HepG2 (cell line): Measurements from ENCODE around the gene FBF1. TPM values are rescaled to one million over a fixed set of nuclear protein-coding genes. Genes with fewer than 3 reads are reported as not detected.

Experiments used
- EP300 ChIP-seq, 3 experiments: sonication (generic) in 1 of 3; formaldehyde crosslinking in 1 of 3; IDR thresholded peaks; 2 replicates each; pipeline versions ENCODE4 v1.5.1 to v1.6.1; 2011 to 2020; ENCODE audit warnings: low read depth in 2 of 3, low read length in 2 of 3, borderline replicate concordance in 1 of 3, improper control_type of control experiment in 1 of 3, mild to moderate bottlenecking in 1 of 3, missing genetic modification reagents in 1 of 3, moderate library complexity in 1 of 3
- FOXO4 ChIP-seq: sonication (generic); formaldehyde crosslinking; conservative IDR thresholded peaks from 2 replicates; pipeline ENCODE4 v1.8.1; 2023; ENCODE audit warnings: missing genetic modification reagents
- HMG20B ChIP-seq: conservative IDR thresholded peaks from 2 replicates; pipeline ENCODE4 v1.6.1; 2016; ENCODE audit warnings: missing genetic modification reagents, missing compliant biosample characterization
- KAT2B ChIP-seq: fragments of 150-350 bp; IDR thresholded peaks from 2 replicates; pipeline ENCODE4 v1.6.1; 2014; ENCODE audit warnings: low read depth, low read length, borderline replicate concordance
- MIER2 ChIP-seq: IDR thresholded peaks from 2 replicates; pipeline ENCODE4 v1.6.1; 2016; ENCODE audit warnings: missing biosample characterization, missing genetic modification reagents
- MXI1 ChIP-seq: IDR thresholded peaks from 3 replicates; pipeline ENCODE4 v1.6.1; 2012; ENCODE audit warnings: low read depth, low read length, inconsistent platforms, borderline replicate concordance
- NFRKB ChIP-seq: fragments of 450-650 bp; IDR thresholded peaks from 2 replicates; pipeline ENCODE4 v1.6.1; 2017
- NR1H2 ChIP-seq: sonication (generic); formaldehyde crosslinking; IDR thresholded peaks from 2 replicates; pipeline ENCODE4 v1.8.1; 2022; ENCODE audit warnings: low read depth, missing genetic modification reagents, borderline replicate concordance
- NR3C1 ChIP-seq: sonication (generic); formaldehyde crosslinking; IDR thresholded peaks from 2 replicates; pipeline ENCODE4 v1.4.0; 2020; ENCODE audit warnings: missing genetic modification reagents
- POLR2A ChIP-seq, 2 experiments: IDR thresholded peaks; 2 replicates each; pipeline ENCODE4 v1.6.1; 2011; ENCODE audit warnings: low read depth in 2 of 2, low read length in 2 of 2, mild to moderate bottlenecking in 1 of 2, moderate library complexity in 1 of 2; ENCODE audit not compliant: insufficient read depth in 1 of 2
- RELA ChIP-seq: sonication (generic); formaldehyde crosslinking; IDR thresholded peaks from 2 replicates; pipeline ENCODE4 v1.4.0; 2020; ENCODE audit warnings: missing genetic modification reagents
- SSRP1 ChIP-seq: IDR thresholded peaks from 2 replicates; pipeline ENCODE4 v1.6.1; 2016; ENCODE audit warnings: control low read depth
- ZC3H4 ChIP-seq: sonication (generic); formaldehyde crosslinking; IDR thresholded peaks from 2 replicates; pipeline ENCODE4 v1.4.0; 2020; ENCODE audit warnings: missing genetic modification reagents, borderline replicate concordance
- ZNF160 ChIP-seq: sonication (generic); formaldehyde crosslinking; IDR thresholded peaks from 2 replicates; pipeline ENCODE4 v1.8.0; 2022; ENCODE audit warnings: mild to moderate bottlenecking, inconsistent platforms, missing genetic modification reagents
- ZNF264 ChIP-seq: sonication (generic); formaldehyde crosslinking; IDR thresholded peaks from 2 replicates; pipeline ENCODE4 v1.4.0; 2020; ENCODE audit warnings: missing genetic modification reagents
- ZNF281 ChIP-seq: sonication (generic); formaldehyde crosslinking; IDR thresholded peaks from 2 replicates; pipeline ENCODE4 v1.4.0; 2020; ENCODE audit warnings: missing genetic modification reagents, borderline replicate concordance
- ZNF292 ChIP-seq: sonication (generic); formaldehyde crosslinking; IDR thresholded peaks from 2 replicates; pipeline ENCODE4 v1.8.1; 2022; ENCODE audit warnings: mild to moderate bottlenecking, low read depth, missing genetic modification reagents, borderline replicate concordance
- ZNF75D ChIP-seq: sonication (generic); formaldehyde crosslinking; IDR thresholded peaks from 2 replicates; pipeline ENCODE4 v1.8.1; 2023; ENCODE audit warnings: missing genetic modification reagents, mild to moderate bottlenecking, borderline replicate concordance
- ZSCAN12 ChIP-seq: sonication (generic); formaldehyde crosslinking; IDR thresholded peaks from 2 replicates; pipeline ENCODE4 v1.9.0; 2021; ENCODE audit warnings: mild to moderate bottlenecking, missing genetic modification reagents
- polyA plus RNA-seq, 8 experiments: library from polyadenylated mRNA; depleted of rRNA in 3 of 8; stranded (reverse) in 7 of 8; unstranded in 1 of 8; fragments of >200 nt; fragmentation: Illumina TruSeq in 4 of 8; extraction: Trizol in 4 of 8; gene quantifications; 2 replicates each; pipeline versions ENCODE4 v1.2.1 to v1.2.3, GENCODE V29; 2011 to 2016; ENCODE audit warnings: low read depth in 4 of 8, missing spikeins in 1 of 8, mixed read lengths in 1 of 8; ENCODE audit not compliant: insufficient read depth in 1 of 8
- total RNA-seq, 5 experiments: library from RNA; depleted of rRNA; stranded (reverse); fragments of >200 nt; fragmentation: Illumina TruSeq; extraction: Trizol; gene quantifications; 2 replicates each; pipeline ENCODE4 v1.2.3, GENCODE V29; 2016; ENCODE audit warnings: low read depth in 1 of 5
- TF ChIP-seq, protein P1 (sequence below): sonication (generic); formaldehyde crosslinking; IDR thresholded peaks from 2 replicates; pipeline ENCODE4 v1.4.0; 2020; ENCODE audit warnings: mild to moderate bottlenecking, low read depth, missing genetic modification reagents
- TF ChIP-seq, protein P2 (sequence below): IDR thresholded peaks from 2 replicates; pipeline ENCODE4 v1.6.1; 2016; ENCODE audit warnings: low read depth, control low read depth

FBF1 gene
- total and polyA plus RNA-seq, 2 of the 13 experiments (the other 11 are each of a cell fraction or from before 2014, with no cell fraction given) = 2.4 to 8.1 TPM

DNA sequence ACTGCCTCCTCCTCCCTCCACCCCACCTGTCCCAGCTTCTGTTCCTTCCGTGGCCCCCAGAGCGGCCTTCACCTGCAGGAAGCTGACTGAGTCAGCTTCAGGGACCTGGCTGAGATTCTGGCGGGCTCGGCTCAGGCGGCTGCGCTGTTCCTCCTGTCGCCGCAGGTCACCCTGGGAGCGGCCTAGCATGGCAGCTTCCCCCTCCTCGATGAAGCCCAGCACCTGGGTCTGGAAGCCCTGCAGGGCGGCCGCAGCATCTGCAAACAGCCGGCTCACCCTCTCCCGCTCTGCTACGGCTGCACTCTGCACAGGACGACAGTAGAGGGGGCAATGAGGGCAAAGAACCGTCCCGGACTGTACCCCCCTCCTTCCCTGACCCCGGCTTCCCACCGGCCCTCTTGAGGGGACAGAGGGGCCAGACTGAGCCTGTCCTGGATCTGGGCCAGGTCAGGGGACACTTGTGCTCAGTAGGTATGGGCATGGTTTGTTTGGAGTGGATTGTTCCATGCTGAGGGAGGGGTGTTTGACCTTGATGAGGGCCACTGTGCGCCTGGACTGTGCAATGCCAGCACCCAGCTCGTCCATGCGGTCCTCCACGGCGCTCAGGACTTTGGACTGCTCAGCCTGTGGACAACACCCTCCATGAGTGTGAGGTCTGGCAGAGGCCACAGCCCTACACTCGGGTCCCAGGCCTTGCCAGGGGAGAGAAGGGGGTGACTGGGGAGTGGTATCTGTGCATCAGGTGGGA lies 64.5 kb downstream of the FBF1 start (continued):
- TF ChIP-seq FOXO4 (CRISPR knock-in tag) = no peak
- TF ChIP-seq NR3C1 (CRISPR knock-in tag) = no peak
- TF ChIP-seq KAT2B = no peak
- TF ChIP-seq HMG20B (CRISPR knock-in tag) = no peak; the same call in 1 of the 2 replicates
- TF ChIP-seq, protein P1, sequence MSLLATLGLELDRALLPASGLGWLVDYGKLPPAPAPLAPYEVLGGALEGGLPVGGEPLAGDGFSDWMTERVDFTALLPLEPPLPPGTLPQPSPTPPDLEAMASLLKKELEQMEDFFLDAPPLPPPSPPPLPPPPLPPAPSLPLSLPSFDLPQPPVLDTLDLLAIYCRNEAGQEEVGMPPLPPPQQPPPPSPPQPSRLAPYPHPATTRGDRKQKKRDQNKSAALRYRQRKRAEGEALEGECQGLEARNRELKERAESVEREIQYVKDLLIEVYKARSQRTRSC = 0 out of 2 replicates have a peak, but pooled peaks have one; percentile 40
- TF ChIP-seq ZNF75D = no peak; the same call in 1 of the 2 replicates
- TF ChIP-seq SSRP1 (CRISPR knock-in tag) = peak; percentile 97
- TF ChIP-seq NR1H2 = peak; percentile 87; the same call in 1 of the 2 replicates
- TF ChIP-seq ZNF160 = peak; percentile 54
- peak; percentile 82 for TF ChIP-seq ZC3H4 (CRISPR knock-in tag)
- TF ChIP-seq RELA (CRISPR knock-in tag) = 0 out of 2 replicates have a peak, but pooled peaks have one; percentile 6
- TF ChIP-seq ZNF292 = peak; percentile 83; the same call in 1 of the 2 replicates
- peak in 1 of 2 experiments; percentile 74; a peak in 2 of 4 replicates for TF ChIP-seq EP300 (IDR thresholded peaks at IDR 0.05; ENCODE audit: low read depth in 2 of 2, low read length in 2 of 2)
- peak; percentile 72 for TF ChIP-seq EP300 (CRISPR knock-in tag; IDR thresholded peaks at IDR 0.05; ENCODE audit: borderline replicate concordance)
- TF ChIP-seq ZNF281 (CRISPR knock-in tag) = peak; percentile 69; the same call in 1 of the 2 replicates
- TF ChIP-seq, protein P2, sequence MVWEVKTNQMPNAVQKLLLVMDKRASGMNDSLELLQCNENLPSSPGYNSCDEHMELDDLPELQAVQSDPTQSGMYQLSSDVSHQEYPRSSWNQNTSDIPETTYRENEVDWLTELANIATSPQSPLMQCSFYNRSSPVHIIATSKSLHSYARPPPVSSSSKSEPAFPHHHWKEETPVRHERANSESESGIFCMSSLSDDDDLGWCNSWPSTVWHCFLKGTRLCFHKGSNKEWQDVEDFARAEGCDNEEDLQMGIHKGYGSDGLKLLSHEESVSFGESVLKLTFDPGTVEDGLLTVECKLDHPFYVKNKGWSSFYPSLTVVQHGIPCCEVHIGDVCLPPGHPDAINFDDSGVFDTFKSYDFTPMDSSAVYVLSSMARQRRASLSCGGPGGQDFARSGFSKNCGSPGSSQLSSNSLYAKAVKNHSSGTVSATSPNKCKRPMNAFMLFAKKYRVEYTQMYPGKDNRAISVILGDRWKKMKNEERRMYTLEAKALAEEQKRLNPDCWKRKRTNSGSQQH = peak; percentile 87; the same call in 1 of the 2 replicates
- TF ChIP-seq NFRKB = peak; percentile 27; the same call in 1 of the 2 replicates
- TF ChIP-seq ZNF264 (CRISPR knock-in tag) = no peak; the same call in 1 of the 2 replicates
- TF ChIP-seq POLR2A (IDR thresholded peaks at IDR 0.05; ENCODE audit: insufficient read depth in 1 of 2, low read depth in 2 of 2, low read length in 2 of 2) = peak in 1 of 2 experiments; percentile 95; a peak in 2 of 4 replicates
- TF ChIP-seq MIER2 (CRISPR knock-in tag) = no peak
- 0 out of 2 replicates have a peak, but pooled peaks have one; percentile 16 for TF ChIP-seq ZSCAN12 (CRISPR knock-in tag)
- TF ChIP-seq MXI1 = peak; percentile 95; the same call in 2 of the 3 replicates
